Measurements from ENCODE around the gene CFAP141.
"Not testable (repeated sequence)": the region's sequence is repeated elsewhere in the genome, so short reads cannot be mapped to it uniquely, and the experiment has no call there.

Gene CFAP141

GRCh38 chr1:154206196-154206595 lies at the start of gene CFAP141:
Gene CFAP141, minus strand, starts transcription at chr1:154206333. Its CDS starts 26 bp downstream, at chr1:154206307.
- peak; percentile 20 for DNase-seq

GRCh38 chr1:154253671-154254070 lies 47.5 kb upstream of the CFAP141 start:
- no peak for DNase-seq

- peak; percentile 27 for DNase-seq
Observed at GRCh38 chr1:154241703-154242351, 35.7 kb upstream of the CFAP141 start.

- no peak for DNase-seq
Observed at GRCh38 chr1:154240294-154240833, 34.2 kb upstream of the CFAP141 start.

- DNase-seq, result no peak
Observed at GRCh38 chr1:154239491-154239890, 33.4 kb upstream of the CFAP141 start.

GRCh38 chr1:154237880-154238506 lies 31.9 kb upstream of the CFAP141 start:
- no peak for DNase-seq

GRCh38 chr1:154237435-154237834 lies 31.3 kb upstream of the CFAP141 start:
- DNase-seq, result no peak

GRCh38 chr1:154236855-154237254 lies 30.7 kb upstream of the CFAP141 start:
- DNase-seq, result no peak

- not testable (repeated sequence) for DNase-seq
Observed at GRCh38 chr1:154233127-154233526, 27.0 kb upstream of the CFAP141 start.

GRCh38 chr1:154231112-154231511 lies 25.0 kb upstream of the CFAP141 start:
- not testable (repeated sequence) for DNase-seq

GRCh38 chr1:154225370-154225769 lies 19.2 kb upstream of the CFAP141 start:
- no peak for DNase-seq

- DNase-seq, result no peak
Observed at GRCh38 chr1:154223621-154224020, 17.5 kb upstream of the CFAP141 start.

GRCh38 chr1:154222918-154223317 lies 16.8 kb upstream of the CFAP141 start:
- no peak for DNase-seq

- DNase-seq, result no peak
Observed at GRCh38 chr1:154222518-154222917, 16.4 kb upstream of the CFAP141 start.

- peak; percentile 79 for DNase-seq
Observed at GRCh38 chr1:154221278-154222001, 15.3 kb upstream of the CFAP141 start.

GRCh38 chr1:154220970-154221277 lies 14.8 kb upstream of the CFAP141 start:
- DNase-seq, result no peak

GRCh38 chr1:154220071-154220969 lies 14.2 kb upstream of the CFAP141 start, which contains the start of gene UBAP2L:
Gene UBAP2L, plus strand, starts transcription at chr1:154220955. Its CDS starts 4,169 bp downstream, at chr1:154225124.
- peak; percentile 99 for DNase-seq

GRCh38 chr1:154219541-154219940 lies 13.4 kb upstream of the CFAP141 start:
- no peak for DNase-seq

- no peak for DNase-seq
Observed at GRCh38 chr1:154218545-154218944, 12.4 kb upstream of the CFAP141 start.

- no peak for DNase-seq
Observed at GRCh38 chr1:154213274-154213673, 7.1 kb upstream of the CFAP141 start.

GRCh38 chr1:154212083-154212482 lies 6.0 kb upstream of the CFAP141 start:
- no peak for DNase-seq

- DNase-seq, result no peak
Observed at GRCh38 chr1:154208677-154209388, 2.7 kb upstream of the CFAP141 start.

All from CD4-positive, alpha-beta T cell treated with Interleukin-12 subunit alpha and Interleukin-12 subunit beta, for 1 hour (primary cell).